RKO (cell line): Measurements from ENCODE around the gene CD9.
"Not testable (repeated sequence)": the region's sequence is repeated elsewhere in the genome, so short reads cannot be mapped to it uniquely, and the experiment has no call there.

Source experiments
- DNase-seq: peaks from one replicate; pipeline ENCODE4 v3.0.0-alpha.2; 2016; ENCODE audit warnings: low spot score

CD9 gene

GRCh38 chr12:6199531-6200255 lies 507 bp upstream of the CD9 start:
- DNase-seq, result peak; percentile 40

GRCh38 chr12:6201213-6201608 lies 1.0 kb downstream of the CD9 start:
- DNase-seq, result peak; percentile 66

GRCh38 chr12:6201826-6202225 lies 1.6 kb downstream of the CD9 start:
- peak; percentile 53 for DNase-seq

GRCh38 chr12:6202304-6202703 lies 2.1 kb downstream of the CD9 start:
- DNase-seq, result no peak

- DNase-seq, result no peak
Measured at GRCh38 chr12:6202846-6203245, 2.6 kb downstream of the CD9 start.

- DNase-seq, result no peak
Measured at GRCh38 chr12:6203601-6204000, 3.4 kb downstream of the CD9 start.

- no peak for DNase-seq
Measured at GRCh38 chr12:6204533-6205143, 4.4 kb downstream of the CD9 start.

- DNase-seq, result no peak
Measured at GRCh38 chr12:6205144-6205539, 4.9 kb downstream of the CD9 start.

GRCh38 chr12:6205761-6206160 lies 5.6 kb downstream of the CD9 start:
- no peak for DNase-seq

GRCh38 chr12:6206327-6206726 lies 6.1 kb downstream of the CD9 start:
- DNase-seq, result no peak

GRCh38 chr12:6207259-6207925 lies 7.2 kb downstream of the CD9 start:
- DNase-seq, result no peak

- no peak for DNase-seq
Measured at GRCh38 chr12:6208130-6208529, 7.9 kb downstream of the CD9 start.

GRCh38 chr12:6209428-6209827 lies 9.2 kb downstream of the CD9 start:
- DNase-seq, result not testable (repeated sequence)

GRCh38 chr12:6211421-6211869 lies 11.2 kb downstream of the CD9 start:
- no peak for DNase-seq

GRCh38 chr12:6212086-6212485 lies 11.9 kb downstream of the CD9 start:
- DNase-seq, result no peak

- DNase-seq, result no peak
Measured at GRCh38 chr12:6213969-6214368, 13.8 kb downstream of the CD9 start.

- DNase-seq, result no peak
Measured at GRCh38 chr12:6214633-6215032, 14.4 kb downstream of the CD9 start.

GRCh38 chr12:6215120-6215807 lies 15.1 kb downstream of the CD9 start:
- no peak for DNase-seq

GRCh38 chr12:6215932-6216494 lies 15.8 kb downstream of the CD9 start:
- DNase-seq, result peak; percentile 63

GRCh38 chr12:6216581-6216980 lies 16.4 kb downstream of the CD9 start:
- DNase-seq, result no peak

- DNase-seq, result no peak
Measured at GRCh38 chr12:6218347-6218925, 18.2 kb downstream of the CD9 start.

GRCh38 chr12:6219980-6220379 lies 19.8 kb downstream of the CD9 start:
- DNase-seq, result no peak
